NCI-H128 (cell line): Measurements from ENCODE around the gene CDC42BPG.
A peak's percentile ranks its signal among the peaks of the same experiment; 100 is the strongest.

ENCODE experiments used
- DNase-seq: peaks from one replicate; lab custom pipeline; 2025; ENCODE audit not compliant: unreplicated experiment; lab: John Stamatoyannopoulos, UW

CDC42BPG gene

GRCh38 chr11:64790205-64791095 is 54.0 kb downstream of the CDC42BPG start:
- DNase-seq, result no peak

GRCh38 chr11:64789331-64790204 is 54.9 kb downstream of the CDC42BPG start:
- no peak for DNase-seq

- DNase-seq, result no peak
Observed at GRCh38 chr11:64788321-64789215, 55.9 kb downstream of the CDC42BPG start.

GRCh38 chr11:64787526-64788320 is 56.7 kb downstream of the CDC42BPG start:
- peak; percentile 10 for DNase-seq

GRCh38 chr11:64786308-64786707 is 58.1 kb downstream of the CDC42BPG start:
- DNase-seq, result no peak

GRCh38 chr11:64784813-64785581 is 59.5 kb downstream of the CDC42BPG start:
- no peak for DNase-seq

GRCh38 chr11:64778473-64779298 is 65.8 kb downstream of the CDC42BPG start, which contains the start of gene SF1:
Gene SF1, minus strand, starts transcription at chr11:64778542. Its CDS starts 150 bp downstream, at chr11:64778392.
- DNase-seq, result peak; percentile 100

GRCh38 chr11:64778223-64778472 is 66.3 kb downstream of the CDC42BPG start:
- DNase-seq, result no peak

GRCh38 chr11:64777449-64778222 is 66.8 kb downstream of the CDC42BPG start:
- DNase-seq, result peak; percentile 60

GRCh38 chr11:64776875-64777274 is 67.6 kb downstream of the CDC42BPG start:
- DNase-seq, result no peak

- DNase-seq, result no peak
Observed at GRCh38 chr11:64776425-64776824, 68.0 kb downstream of the CDC42BPG start.

- DNase-seq, result no peak
Observed at GRCh38 chr11:64774144-64774543, 70.3 kb downstream of the CDC42BPG start.
